Tibial nerve (tissue), 3 donors: ENCODE results near the gene PROCR.

Source experiments
- POLR2A ChIP-seq, 2 donors: fragments of 450-650 bp; IDR thresholded peaks; one replicate each; pipeline ENCODE4 v1.6.1; 2017; ENCODE audit warnings: antibody characterized with exemption in 2 of 2, mild to moderate bottlenecking in 2 of 2, moderate library complexity in 2 of 2
- TF ChIP-seq, protein P1 (sequence below), 5 experiments: fragments of 200-600 bp in 3 of 5; fragments of 450-650 bp in 2 of 5; sonication (generic) in 3 of 5; IDR thresholded peaks; one replicate each; pipeline ENCODE4 v1.5.1; 2016 to 2019; ENCODE audit warnings: antibody characterized with exemption in 5 of 5, mild to moderate bottlenecking in 3 of 5, moderate library complexity in 2 of 5

DNA sequence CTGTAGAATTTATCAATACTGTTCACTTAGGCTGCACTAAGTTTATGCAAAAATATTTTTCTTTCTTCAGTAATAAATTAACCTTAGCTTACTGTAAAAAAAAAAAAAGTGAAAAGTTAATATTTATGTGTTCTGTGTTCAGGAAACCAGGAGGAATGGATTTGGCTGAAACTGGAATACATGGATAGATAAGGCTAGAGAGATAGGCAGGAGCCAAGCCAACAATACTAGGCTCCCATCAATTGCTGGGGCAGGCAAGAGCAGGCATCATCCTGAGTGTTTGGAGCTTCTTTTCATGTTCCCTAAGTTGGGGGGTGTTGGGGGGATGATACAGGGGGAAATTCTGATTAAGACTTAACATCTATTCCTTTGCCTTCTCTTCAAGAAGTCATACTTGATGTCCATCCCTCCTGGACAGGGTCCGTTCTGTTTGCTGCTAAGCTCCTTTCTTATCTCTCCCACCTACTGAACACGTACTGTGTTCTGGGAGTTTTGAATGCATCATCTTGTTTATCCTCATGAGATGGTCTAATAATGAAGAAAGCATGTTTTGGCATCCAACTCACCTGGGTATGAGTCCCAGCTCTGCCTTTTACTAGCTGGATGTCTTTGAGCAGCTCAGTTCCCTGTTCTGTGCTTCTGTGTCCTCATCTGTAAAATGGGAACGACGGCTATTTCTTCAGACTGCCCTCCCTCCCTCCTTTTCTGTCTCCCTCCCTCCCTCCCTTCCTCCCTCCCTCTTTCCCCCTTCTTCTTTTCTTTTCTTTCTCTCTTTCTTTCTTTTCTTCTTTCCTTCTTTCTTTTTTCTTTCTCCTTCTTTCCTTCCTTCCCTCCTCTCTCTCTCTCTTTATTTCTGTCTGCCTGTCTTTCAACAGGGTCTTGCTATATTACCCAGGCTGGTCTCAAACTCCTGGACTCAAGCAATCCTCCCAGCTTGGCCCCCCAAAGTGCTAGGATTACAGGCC lies 6.4 kb upstream of the PROCR start:
- TF ChIP-seq, protein P1, sequence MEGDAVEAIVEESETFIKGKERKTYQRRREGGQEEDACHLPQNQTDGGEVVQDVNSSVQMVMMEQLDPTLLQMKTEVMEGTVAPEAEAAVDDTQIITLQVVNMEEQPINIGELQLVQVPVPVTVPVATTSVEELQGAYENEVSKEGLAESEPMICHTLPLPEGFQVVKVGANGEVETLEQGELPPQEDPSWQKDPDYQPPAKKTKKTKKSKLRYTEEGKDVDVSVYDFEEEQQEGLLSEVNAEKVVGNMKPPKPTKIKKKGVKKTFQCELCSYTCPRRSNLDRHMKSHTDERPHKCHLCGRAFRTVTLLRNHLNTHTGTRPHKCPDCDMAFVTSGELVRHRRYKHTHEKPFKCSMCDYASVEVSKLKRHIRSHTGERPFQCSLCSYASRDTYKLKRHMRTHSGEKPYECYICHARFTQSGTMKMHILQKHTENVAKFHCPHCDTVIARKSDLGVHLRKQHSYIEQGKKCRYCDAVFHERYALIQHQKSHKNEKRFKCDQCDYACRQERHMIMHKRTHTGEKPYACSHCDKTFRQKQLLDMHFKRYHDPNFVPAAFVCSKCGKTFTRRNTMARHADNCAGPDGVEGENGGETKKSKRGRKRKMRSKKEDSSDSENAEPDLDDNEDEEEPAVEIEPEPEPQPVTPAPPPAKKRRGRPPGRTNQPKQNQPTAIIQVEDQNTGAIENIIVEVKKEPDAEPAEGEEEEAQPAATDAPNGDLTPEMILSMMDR (IDR thresholded peaks at IDR 0.05): no peak
- TF ChIP-seq POLR2A (IDR thresholded peaks at IDR 0.05): no peak
